ENCODE data around the gene CNIH3.

- TF ChIP-seq CTCF (IDR thresholded peaks at IDR 0.05; ENCODE audit: insufficient read depth, low read length, poor library complexity, severe bottlenecking) (no peak), EZH2phosphoT487 (conservative IDR thresholded peaks at IDR 0.05; ENCODE audit: low read length) (no peak)
These were observed 44.0 kb downstream of the CNIH3 start for GRCh38 chr1:224660074-224660473.
